Measurements from ENCODE around the gene AGBL1.

The AGBL1 gene

DNA sequence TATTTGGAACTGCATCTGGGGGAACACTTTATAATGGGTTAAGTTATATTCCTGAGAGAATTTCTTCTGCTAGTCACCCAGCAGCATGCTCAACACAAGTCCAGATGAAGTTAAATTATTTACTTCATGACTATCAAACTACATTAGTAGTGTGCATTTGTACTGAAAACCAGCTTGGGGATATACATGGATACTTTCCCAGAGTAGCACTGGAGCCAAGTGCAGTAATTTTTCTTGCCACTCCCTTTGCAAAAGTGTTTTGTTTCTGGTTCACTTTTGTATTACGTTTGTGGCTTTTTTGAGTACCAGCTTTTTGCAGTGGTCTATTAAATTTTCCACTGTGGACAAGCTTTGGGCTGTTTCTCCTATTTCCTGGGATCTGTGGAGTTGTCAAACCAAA lies 243.0 kb downstream of the AGBL1 start:
- DNase-seq (ENCODE audit: low spot score): no peak

DNA sequence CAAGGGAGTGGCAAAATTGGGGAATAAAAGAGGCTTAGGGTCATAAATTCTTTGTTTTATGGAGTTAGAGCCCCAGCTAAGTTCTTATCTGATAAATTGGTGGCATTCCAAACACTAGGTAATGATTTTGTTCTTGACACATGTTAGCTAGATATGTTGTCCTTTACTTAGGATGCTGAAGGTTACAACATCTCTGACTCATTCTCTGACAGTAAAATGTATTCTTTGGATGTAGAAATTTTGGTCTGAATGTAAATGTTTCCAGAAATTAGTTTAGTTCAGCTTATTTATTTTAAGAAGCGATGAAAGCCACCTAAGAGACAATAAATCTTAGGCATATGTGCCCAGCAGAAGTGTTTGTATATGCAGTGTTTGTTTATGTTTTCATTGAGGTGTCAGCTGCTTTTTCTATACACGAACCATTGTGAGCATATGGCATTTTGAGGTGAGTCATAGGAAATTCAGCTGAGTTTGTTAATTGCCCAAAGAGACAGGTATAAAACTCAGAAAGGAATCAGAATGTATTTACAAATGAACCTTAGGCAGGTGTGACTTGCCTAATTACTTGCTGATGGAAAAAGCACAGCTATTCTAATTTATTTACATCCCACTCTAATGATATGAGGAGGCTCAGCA lies 247.7 kb downstream of the AGBL1 start:
- no peak for DNase-seq (ENCODE audit: low spot score)

DNA sequence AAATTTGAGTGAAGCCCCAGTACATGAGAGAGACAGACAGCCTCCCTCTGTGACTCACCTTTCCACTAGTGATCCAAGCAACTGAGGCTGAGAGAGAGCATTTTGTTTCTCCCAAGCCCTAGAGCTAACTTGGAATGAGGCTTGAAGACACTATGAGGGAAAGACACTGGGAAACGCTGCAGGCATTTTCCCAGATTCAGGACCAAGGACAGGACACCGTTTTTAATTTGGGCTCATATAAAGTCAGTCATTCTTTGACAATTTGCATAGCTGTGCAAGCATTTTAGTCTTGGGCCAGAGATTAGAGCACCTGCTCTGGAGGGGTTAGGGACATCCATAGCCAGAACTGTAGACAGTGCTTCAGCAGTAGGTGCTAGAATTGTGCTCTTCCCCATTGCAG lies 249.0 kb downstream of the AGBL1 start:
- no peak for DNase-seq (ENCODE audit: low spot score)

DNA sequence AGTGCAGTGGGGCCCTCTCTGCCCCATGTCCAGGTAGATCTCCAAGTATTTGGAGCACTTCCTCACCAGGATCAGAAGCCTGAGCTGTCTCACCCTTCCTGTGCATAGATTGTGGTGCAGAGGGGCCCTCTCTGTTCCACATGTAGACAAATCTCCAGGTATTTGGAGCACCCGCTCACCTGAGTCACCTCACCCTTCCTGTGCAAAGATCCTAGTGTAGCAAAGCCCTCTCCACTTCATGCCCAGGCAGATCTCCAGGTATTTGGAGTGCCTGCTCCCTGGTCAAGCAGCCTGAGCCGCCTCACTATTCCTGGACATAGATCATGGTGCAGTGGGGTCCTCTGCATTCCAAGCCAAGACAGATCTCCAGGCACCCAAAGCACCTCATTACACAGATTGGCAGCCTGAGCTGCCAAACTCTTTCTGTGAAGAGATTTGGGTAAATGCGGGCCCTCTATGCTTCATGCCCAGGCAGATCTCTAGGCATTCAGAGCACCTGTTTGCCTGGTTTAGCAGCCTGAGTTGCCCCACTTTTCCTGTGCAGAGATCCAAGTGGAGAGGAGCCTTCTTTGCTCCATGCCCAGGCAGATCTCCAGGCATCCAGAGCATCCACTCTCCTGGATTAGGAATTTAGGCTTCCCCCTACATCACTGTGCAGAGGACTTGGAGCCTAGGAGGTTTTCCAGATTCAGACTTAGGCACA lies 249.8 kb downstream of the AGBL1 start:
- DNase-seq (ENCODE audit: low spot score): no peak

DNA sequence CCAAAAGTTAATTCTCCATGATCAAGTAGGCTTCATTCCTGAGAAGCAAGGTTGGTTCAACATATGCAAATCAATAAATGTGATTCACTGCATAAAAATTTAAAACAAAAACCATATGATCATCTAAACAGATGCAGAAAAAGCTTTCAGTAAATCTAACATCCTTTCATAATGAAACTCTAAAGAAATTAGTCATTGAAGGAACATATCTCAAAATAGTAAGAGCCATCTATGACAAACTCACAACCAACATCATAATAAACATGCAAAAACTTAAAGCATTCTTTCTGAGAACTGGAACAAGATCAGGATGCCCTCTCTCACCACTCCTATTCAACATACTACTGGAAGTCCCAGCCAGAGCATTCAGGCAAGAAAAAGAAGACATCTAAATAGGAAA lies 254.1 kb downstream of the AGBL1 start:
- no peak for DNase-seq (ENCODE audit: low spot score)

DNA sequence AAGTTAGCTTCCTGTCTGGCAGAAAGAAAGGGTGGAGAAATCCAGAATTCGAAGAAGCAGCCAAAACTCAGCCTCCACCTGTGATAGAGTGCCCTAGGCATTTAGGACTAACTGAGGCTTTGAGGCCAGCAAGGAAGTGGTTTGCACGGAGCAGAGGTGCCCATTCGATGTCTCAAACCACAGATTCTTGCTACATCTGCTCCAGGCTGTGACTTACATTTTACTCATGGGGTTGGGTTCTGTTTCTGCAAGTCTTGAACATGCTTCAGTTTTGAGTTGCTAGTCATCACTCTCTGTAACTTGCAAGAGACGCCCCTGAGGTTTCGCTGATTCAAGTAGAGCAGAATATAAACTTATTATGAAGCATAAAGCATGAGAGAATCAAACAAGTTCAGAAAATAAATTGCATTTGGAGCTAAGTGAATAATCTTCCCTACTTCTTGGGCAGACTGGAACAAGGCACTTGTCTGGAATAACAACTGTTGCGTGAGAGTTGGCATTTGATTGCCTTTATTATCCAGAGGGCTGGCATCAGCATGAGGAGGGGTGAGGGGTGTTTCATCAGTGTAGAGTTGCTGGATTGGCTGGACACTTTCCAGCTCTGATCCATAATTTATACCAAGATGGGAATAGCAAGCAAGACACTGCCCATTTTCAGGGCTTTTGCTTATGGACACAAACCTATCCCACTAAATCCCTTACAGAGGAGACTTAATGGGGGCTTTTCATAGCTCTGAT lies 256.5 kb downstream of the AGBL1 start:
- DNase-seq (ENCODE audit: low spot score): no peak

DNA sequence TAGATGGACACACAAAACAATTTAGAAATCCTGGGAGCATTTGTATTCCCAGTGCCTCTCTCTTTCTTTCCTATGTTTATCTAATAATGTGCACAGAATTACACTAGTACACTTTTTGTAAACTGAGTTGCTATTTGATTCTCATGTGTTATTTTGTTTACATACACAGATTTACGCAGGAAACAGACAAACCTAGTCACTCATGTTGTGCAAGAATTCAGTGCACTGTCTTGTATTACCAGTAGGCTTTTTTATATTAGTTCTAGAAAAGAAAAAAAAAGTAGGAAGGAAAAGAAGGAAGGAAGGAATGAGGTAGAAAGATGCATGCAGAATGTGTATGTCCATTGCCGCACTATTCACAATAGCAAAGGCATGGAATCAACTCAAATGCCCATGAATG lies 257.4 kb downstream of the AGBL1 start:
- DNase-seq (ENCODE audit: low spot score): no peak

DNA sequence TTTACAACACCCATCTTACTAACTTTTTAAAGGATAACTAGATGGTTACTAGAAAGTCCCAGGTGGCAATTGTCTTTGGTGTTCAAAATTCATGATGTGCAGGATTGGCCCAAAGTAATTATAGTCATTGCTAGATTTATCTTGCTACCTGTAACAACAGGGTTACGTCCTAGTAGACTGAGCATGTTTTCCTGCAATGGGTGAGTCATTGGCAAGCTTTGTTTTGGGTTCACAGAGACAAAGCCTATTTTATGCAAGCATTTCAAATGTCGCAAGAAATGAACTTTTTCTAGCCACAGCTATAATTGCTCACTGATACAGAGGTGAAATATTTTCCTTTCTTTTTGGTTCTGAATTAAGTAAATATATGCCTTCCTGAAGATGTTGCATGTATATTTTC lies 267.6 kb downstream of the AGBL1 start:
- no peak for DNase-seq (ENCODE audit: low spot score)

DNA sequence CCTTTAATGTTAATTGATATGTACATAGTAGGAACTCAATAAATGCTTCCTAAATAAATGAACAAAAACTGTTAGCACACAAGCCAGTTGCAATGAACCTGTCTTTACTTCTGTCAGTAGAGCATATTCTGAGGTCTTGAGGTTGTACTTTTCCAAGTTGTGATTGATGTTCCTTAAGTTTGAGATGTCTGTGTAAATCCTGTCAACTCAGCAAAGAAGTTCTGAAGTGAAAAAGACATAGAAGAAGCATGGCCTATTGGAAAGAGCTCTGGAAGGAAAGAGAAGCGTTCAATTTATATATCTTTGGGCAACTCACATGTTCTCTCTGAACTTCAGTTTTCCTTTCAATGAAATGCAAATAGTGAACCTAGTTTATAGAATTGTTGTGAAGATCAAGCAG lies 269.9 kb downstream of the AGBL1 start:
- DNase-seq (ENCODE audit: low spot score): no peak

DNA sequence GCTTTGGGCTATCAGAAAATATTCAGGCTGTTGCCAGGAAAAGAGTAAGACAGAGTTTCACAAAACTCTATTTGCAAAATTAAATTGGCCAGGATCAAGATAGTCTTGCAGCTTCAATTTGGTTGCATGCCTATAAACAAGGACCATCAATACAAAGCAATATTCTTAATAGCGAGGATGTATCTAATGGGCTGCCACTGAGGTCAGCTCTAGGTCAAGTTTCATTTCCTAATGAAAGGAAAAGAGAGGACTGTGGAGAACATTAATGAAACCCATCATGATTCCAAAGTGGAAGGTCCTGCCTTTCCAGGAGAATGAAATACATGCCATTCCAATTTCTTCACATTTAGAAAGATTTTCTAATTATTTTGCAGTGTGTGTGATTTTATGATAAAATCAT lies 273.5 kb downstream of the AGBL1 start:
- DNase-seq (ENCODE audit: low spot score): no peak

DNA sequence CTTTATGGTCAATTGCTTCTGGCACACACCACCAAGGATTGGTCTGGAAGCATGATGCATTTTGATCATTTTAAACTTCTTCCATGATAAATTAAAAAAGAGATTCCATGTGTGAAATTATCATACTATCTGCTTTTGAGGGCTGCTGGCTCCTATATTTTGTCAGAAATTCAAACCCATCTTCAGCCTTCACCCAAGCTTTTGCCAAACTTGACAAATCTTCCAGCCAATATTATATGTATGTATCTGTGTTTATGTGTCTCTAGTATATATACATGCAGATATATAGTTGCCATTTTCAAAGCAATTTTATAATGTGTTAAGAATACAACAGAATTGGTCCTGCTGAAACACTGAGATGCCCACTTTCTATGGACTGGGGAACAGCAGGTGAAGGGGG lies 275.7 kb downstream of the AGBL1 start:
- DNase-seq (ENCODE audit: low spot score): no peak

DNA sequence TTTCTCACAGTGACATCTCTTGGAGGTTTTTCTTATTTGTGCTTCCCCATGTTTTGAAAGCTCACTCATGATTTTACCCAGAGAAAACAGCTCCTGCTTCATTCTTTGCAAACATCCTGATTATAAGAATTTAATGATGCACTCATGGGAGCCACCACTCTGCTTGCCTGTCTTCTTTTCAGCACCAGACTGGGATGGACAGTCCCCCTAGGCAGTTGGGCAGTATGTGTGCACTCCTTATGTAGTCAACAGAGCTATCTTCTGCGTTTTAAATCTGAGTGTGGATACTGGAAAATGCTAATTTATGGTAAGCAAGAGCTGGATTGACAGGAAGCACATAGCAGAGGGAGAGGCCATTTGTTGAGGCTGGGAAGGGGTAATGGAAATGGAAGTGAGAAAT lies 276.1 kb downstream of the AGBL1 start:
- DNase-seq (ENCODE audit: low spot score): no peak

DNA sequence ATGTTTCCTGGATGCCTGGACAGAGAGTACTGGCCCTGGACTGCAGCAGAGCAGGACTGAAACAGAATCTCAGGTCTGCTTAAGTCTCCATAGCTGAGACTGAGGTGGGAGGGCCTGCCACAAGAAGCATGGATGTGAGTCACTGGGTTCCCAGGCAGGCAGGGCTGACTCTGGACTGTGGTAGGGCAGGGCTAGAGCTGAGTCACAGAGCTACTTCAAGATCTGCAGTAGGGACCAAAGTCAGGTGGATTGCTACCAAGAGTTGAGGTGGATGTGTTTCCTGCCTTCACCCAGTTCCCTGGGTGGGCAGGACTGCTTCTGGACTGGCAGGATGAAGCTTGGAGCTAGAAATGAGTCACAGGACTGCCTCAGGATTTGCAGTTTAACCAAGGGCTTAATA lies 282.9 kb downstream of the AGBL1 start:
- DNase-seq (ENCODE audit: low spot score): no peak

DNA sequence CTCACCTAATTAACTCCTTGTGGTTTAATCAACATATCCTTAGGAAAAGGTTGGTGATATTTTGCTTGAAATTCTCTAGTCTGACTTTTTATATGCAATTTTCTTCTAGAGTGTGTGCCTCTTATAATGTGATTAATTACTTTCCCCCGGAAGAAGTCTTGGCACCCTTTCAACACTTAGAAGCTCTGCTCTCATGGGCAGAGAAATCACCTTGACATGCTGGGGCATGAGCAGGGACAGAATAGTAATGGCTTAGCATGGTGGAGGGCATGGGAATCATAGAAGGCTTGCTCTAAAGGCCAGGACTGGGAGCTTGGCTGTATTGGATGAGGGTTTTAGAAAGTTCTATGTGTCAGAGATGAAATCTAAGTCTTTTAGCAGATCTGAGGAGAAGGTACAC lies 293.5 kb downstream of the AGBL1 start:
- DNase-seq (ENCODE audit: low spot score): no peak

DNA sequence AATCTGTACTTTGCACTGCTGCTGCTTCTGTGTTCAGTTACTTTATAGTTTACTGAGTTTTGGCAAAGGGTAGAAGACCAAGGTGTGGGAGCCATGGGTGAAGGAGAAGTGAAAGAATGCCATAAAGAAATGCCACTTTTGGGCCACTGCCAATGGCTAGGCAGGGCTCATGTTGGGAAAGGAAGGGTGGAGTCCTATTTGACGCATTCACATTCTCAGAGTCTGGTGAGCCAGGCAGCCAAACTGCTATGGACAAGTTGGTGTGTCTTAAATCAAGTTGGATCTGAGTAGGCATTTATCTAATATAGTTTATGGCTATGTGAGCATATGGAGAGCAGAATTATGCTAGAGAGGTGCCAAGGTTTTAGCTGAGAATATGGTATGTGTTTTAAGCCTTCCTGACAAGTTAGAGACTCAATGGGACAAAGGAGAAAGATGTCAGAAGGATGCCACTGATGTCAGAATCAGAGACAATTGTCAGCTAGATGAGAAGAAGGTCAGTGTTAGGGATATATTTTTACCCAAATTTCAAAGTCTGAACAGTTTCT lies 296.1 kb downstream of the AGBL1 start:
- no peak for DNase-seq (ENCODE audit: low spot score)

DNA sequence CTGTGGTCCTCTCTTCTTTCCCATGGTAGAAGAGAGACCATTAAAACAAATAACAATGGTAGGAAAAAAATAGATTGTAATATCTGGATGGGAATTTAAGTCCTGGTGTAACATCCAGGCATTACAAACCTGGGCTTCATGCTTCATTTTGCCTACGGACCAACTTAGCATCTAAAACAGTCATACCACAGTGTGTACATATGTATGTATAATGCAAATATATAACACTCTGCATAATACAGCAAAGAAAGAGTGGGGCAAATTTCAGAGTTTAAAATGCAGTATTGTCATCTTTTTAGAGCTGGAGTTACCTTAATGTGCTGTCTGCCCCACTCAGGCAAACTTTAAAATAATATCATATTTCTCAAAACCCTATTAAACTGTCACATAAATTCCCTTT lies 298.2 kb downstream of the AGBL1 start:
- no peak for DNase-seq (ENCODE audit: low spot score)

DNA sequence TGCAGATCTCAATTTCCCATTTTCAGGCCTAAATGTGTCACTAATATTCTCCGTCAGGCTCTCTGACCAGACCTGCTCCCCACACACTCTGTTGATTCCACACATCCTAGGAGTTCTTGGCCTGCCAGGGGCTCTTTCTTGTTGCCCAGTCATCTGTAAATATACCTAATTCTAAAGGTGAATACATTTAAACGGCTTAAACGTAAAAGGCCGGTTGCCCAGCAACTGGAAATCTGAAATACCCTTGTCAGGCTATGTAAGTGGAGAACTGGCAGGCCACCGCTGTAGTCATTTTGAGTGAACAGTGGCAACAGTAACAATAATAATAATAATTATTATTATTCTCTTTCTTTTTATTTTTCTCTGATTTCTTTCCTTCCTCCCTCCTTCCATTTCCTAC lies 302.7 kb downstream of the AGBL1 start:
- DNase-seq (ENCODE audit: low spot score): no peak

DNA sequence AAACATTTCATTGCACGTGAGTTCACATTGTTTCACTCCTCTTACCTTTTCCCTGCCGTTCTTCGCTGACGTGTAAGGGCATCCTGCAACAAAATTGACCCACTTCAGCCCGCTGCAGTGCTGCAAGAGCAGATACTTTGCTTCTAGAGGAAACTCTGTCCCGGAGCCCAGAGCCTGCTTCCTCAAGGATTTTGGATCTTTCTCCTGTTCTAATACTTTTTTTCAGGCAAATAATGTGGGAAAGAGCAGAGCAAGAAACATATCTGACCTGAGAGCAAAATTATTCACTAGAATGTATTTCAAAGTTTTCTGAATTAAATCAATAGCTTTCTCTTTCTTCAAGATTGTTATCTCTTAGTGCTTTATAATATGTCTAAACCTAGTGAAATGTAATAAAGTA lies 303.9 kb downstream of the AGBL1 start:
- no peak for DNase-seq (ENCODE audit: low spot score)

DNA sequence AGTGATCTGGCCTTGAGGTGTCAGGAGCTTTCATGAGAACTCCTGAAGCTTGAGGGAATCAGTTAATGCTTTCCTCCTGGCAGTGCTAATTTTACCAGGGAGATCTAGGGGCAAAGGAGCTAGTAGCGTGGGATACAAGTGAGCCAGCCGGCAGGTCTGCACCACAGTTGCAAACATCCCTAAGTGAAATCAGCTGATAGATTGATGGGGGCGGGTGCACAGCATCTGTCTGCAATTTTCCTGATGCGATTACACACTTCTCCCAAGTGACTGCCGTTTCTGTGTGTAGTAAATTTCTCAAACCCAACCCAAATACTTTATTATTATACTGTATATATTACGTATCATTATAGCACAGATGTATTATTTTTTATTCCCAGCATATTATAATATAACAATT lies 304.5 kb downstream of the AGBL1 start:
- no peak for DNase-seq (ENCODE audit: low spot score)

DNA sequence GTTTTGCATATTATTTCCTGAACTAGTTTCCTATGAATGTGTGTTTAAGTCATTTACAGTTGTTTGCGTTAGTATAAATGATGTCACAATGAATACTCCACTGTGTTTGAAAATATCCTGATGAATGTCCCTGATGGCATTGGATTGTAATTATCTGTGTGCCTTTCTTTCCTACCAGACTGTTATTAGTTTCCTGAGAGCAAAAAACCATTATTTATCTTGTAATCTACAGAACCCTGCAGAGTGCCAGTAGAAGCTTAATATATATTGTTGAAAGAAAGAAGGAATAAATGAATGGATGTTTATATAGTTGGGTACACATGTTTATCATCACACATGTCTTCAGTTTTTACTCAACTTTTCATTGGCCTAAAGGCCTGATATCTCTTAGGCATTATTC lies 312.6 kb downstream of the AGBL1 start:
- DNase-seq (ENCODE audit: low spot score): no peak

DNA sequence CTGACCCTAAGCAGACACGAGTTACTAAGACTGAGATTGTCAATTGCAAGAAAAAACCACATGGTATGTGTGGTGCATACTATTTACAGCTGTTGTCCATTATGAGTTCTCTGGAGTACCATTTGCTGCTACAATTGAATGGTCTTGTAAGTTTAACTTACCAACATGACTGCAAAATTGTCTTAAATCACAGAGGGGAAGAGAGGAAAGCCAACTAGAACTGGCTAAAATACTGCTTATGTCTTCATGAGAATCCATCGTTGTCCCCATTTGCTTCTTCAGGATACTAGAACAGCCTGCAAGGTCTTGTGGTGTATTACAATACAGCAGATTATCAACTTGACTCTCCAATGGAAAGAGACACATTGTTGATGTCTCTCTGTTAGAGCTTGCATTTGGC lies 313.2 kb downstream of the AGBL1 start:
- no peak for DNase-seq (ENCODE audit: low spot score)

DNA sequence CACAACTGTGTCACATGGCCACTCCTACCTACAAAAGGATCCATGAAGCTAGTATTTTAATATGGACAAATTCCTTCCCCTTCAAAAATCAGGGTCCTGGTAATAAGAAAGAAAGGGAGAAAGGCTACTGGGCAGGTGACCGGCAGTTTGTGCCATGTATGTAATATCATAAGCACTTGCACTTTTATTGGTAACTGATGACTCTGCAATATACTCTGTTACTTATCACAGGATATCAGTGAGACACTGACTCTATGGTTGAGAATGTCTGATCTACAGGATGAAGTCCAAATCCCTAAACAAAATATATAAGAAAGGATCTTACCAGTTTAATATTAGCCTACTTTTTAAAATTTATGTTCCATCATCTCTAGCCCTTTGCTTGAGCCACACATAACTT lies 315.2 kb downstream of the AGBL1 start:
- DNase-seq (ENCODE audit: low spot score): no peak

All from NAMALWA (cell line).